HG03378 (cell line): ENCODE data around the gene C17orf113.
"Not testable (repeated sequence)": the region's sequence is repeated elsewhere in the genome, so short reads cannot be mapped to it uniquely, and the experiment has no call there.

Experiments used
- ATAC-seq: cut with Tn5 transposase; IDR thresholded peaks from one replicate; pipeline ENCODE4 v1.9.1; 2021; ENCODE audit warnings: mild to moderate bottlenecking, moderate library complexity; ENCODE audit not compliant: unreplicated experiment

C17orf113 gene

GRCh38 chr17:42017866-42018200 is 32.6 kb downstream of the C17orf113 start:
- ATAC-seq: no peak

GRCh38 chr17:42016941-42017865 is 33.2 kb downstream of the C17orf113 start, which contains the start of gene DNAJC7:
TSS of gene DNAJC7 (minus strand) at chr17:42017439. CDS start at chr17:42017416, 23 bp downstream.
- ATAC-seq: no peak

GRCh38 chr17:42016411-42016831 is 34.0 kb downstream of the C17orf113 start:
- no peak for ATAC-seq

- ATAC-seq: not testable (repeated sequence)
Observed at GRCh38 chr17:42013740-42014139, 36.7 kb downstream of the C17orf113 start.

- not testable (repeated sequence) for ATAC-seq
Observed at GRCh38 chr17:42012363-42012762, 38.0 kb downstream of the C17orf113 start.

GRCh38 chr17:42010898-42011516 is 39.4 kb downstream of the C17orf113 start:
- ATAC-seq: no peak

- ATAC-seq: not testable (repeated sequence)
Observed at GRCh38 chr17:42010266-42010680, 40.1 kb downstream of the C17orf113 start.

- no peak for ATAC-seq
Observed at GRCh38 chr17:42009170-42009569, 41.2 kb downstream of the C17orf113 start.

GRCh38 chr17:42005166-42005565 is 45.2 kb downstream of the C17orf113 start:
- no peak for ATAC-seq

GRCh38 chr17:42002792-42003301 is 47.6 kb downstream of the C17orf113 start:
- no peak for ATAC-seq

GRCh38 chr17:42002175-42002791 is 48.1 kb downstream of the C17orf113 start:
- no peak for ATAC-seq

- ATAC-seq: no peak
Observed at GRCh38 chr17:42001729-42002128, 48.7 kb downstream of the C17orf113 start.

GRCh38 chr17:42000413-42001133 is 49.8 kb downstream of the C17orf113 start:
- ATAC-seq: no peak

- no peak for ATAC-seq
Observed at GRCh38 chr17:41998497-41998896, 51.9 kb downstream of the C17orf113 start.

GRCh38 chr17:41996855-41997164 is 53.6 kb downstream of the C17orf113 start:
- no peak for ATAC-seq

- no peak for ATAC-seq
Observed at GRCh38 chr17:41992576-41992975, 57.8 kb downstream of the C17orf113 start.

- no peak for ATAC-seq
Observed at GRCh38 chr17:41989702-41990419, 60.5 kb downstream of the C17orf113 start.

- no peak for ATAC-seq
Observed at GRCh38 chr17:41988418-41988817, 62.0 kb downstream of the C17orf113 start.
